ENCODE results near the gene ADISSP.

ADISSP gene

DNA sequence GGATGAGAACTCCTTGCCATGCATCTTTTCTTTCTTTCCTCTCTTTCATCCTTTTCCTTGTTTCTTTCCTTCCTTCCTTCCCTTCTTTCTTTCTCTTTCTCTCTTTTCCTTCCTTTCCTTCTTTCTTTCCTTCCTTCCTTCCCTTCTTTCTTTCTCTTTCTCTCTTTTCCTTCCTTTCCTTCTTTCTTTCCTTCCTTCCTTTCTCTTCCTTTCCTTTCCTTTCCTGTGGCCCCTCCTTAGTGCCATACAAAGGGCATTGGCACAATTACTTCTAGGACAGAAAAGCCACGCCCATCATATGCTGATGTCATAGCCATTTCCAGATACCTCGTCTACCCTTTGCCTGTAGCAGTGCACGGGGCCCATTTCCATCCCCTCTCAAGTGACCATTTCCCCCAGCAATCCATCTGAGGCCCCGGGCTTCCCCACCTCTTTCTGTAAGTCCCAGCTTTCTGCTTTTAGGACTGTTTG is 21.2 kb upstream of the ADISSP start:
- H3K4me3 ChIP-seq (ENCODE audit: low read length), result no peak overlapping the region
- TF ChIP-seq CTCF (conservative IDR thresholded peaks at IDR 0.05; ENCODE audit: low read length), result no peak
- DNase-seq (ENCODE audit: low read depth), result no peak

DNA sequence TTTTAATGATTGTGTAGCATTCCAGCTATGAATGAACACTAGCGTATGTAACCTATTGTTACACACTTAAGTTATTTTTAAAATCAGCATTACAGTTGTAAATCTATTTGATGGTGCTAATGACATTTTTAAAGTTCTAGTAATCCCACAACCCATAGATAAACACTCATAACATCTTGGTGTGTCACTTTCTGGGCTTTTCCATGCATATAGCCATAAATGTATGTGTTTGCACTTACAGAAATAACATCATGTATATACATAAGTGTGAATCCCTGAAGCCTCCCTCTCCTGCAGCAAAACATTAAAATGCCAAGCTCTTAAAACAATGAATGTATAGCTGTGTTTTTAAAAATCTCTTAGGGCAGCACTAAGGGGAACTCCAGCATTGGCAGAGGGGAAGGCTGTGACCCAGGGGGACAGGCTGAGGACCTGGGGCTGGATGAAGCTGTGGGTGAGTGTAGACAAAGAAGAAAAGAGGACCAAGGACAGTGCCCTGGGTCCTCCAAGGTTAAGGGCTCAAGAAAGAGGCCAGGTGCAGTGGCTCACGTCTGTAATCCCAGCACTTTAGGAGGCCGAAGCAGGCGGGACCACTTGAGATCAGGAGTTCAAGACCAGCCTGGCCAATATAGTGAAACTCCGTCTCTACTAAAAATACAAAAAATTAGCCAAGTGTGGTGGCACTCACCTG is 19.9 kb upstream of the ADISSP start:
- no peak for DNase-seq (ENCODE audit: low read depth)
- TF ChIP-seq CTCF (conservative IDR thresholded peaks at IDR 0.05; ENCODE audit: low read length), result no peak
- H3K4me3 ChIP-seq (ENCODE audit: low read length), result peak overlapping the region; percentile 47

DNA sequence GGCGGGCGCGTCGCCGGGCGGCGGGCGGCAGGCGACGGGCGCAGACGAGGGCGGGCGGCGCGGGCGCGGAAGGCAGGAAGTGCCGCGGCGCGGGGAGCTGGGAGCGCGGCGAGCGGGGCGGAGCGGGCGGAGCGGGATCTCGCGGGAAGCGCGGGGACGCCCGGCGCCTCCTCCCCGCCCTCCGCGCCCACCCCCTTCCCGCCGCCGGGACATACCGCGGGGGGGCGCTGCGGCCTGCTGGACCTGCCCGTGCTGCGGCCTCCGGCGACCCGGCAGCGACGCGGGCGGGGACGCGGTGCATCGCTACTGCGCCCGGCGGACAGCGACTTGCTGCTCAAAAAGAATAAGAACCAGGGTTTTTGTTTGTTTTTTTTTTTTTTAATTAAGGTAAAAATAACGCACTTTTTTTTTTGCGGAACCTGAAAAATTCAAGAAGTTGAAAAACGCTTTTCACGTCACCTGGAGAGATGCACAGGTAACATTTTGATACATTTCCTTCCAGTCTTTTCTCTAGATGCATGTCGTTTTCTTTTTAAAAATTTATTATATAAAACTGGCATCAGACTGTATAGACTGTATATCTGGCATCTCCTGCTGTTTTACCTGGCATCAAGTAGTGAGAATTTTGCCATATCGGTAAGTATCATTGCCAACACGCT is 19.2 kb upstream of the ADISSP start, which contains the start of gene CENPB:
TSS of gene CENPB (minus strand) at position 76 of the 659 bp plus-strand sequence. CDS start 257 bp downstream, outside the sequence.
- TF ChIP-seq CTCF (conservative IDR thresholded peaks at IDR 0.05; ENCODE audit: low read length), result peak; percentile 52
- DNase-seq (ENCODE audit: low read depth), result peak; percentile 81
- H3K4me3 ChIP-seq (ENCODE audit: low read length), result peak within 1 kb of the TSS; percentile 80

DNA sequence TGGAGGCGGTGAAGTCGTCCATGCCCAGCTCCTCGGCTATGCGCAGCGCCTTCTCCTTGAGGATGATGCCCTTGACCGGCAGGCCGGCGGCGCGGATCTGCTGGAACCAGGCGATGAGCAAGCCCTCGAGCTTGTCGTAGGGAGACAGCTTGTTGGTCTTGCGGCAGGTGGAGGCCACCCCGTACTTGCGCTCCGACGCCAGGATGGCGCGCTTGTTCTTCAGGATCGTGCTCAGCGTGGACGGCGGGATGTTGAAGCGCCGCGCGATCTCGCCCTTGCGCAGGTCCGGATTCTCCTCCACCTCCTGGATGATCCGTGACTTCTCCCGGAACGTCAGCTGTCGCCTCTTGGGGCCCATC is 18.6 kb upstream of the ADISSP start:
- no peak for TF ChIP-seq CTCF (conservative IDR thresholded peaks at IDR 0.05; ENCODE audit: low read length)
- DNase-seq (ENCODE audit: low read depth), result peak; percentile 52
- H3K4me3 ChIP-seq (ENCODE audit: low read length), result peak overlapping the region; percentile 80

- no peak for TF ChIP-seq CTCF (conservative IDR thresholded peaks at IDR 0.05; ENCODE audit: low read length)
- DNase-seq (ENCODE audit: low read depth), result peak; percentile 24
- peak overlapping the region; percentile 80 for H3K4me3 ChIP-seq (ENCODE audit: low read length)
These were observed 17.9 kb upstream of the ADISSP start for GRCh38 chr20:3785240-3786125.

- DNase-seq (ENCODE audit: low read depth), result no peak
- no peak for TF ChIP-seq CTCF (conservative IDR thresholded peaks at IDR 0.05; ENCODE audit: low read length)
- peak overlapping the region; percentile 80 for H3K4me3 ChIP-seq (ENCODE audit: low read length)
These were observed 17.3 kb upstream of the ADISSP start for GRCh38 chr20:3784863-3785239.

Data from AG10803 (cell line).